GM10266 (cell line): ENCODE measurements around the gene PLA2G1B.

Source experiments
- DNase-seq: peaks from one replicate; pipeline ENCODE4 v3.0.0; 2012; ENCODE audit errors: extremely low spot score
- TF ChIP-seq, protein P1 (sequence below): IDR thresholded peaks from 2 replicates; pipeline ENCODE4 v1.5.1; 2012; ENCODE audit warnings: mild to moderate bottlenecking, low read depth; ENCODE audit not compliant: control insufficient read depth, insufficient read depth; ENCODE audit errors: missing control alignments

Gene PLA2G1B

DNA sequence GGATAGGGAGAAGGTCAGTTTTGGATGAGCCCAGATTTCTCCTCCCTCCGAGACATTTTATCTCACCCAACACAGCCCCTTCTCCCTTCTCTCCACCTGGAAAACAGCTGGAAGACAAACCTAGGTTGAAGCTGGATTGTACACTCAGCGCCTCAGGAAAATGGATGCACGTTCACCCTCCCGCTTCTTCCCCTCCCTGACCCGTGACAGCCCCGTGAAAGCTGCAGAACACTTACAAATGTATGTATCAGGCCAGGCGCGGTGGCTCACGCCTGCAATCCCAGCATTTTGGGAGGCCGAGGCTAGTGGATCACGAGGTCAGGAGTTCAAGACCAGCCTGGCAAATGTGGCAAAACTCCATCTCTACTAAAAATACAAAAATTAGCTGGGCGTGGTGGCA lies 40.1 kb downstream of the PLA2G1B start:
- TF ChIP-seq, protein P1, sequence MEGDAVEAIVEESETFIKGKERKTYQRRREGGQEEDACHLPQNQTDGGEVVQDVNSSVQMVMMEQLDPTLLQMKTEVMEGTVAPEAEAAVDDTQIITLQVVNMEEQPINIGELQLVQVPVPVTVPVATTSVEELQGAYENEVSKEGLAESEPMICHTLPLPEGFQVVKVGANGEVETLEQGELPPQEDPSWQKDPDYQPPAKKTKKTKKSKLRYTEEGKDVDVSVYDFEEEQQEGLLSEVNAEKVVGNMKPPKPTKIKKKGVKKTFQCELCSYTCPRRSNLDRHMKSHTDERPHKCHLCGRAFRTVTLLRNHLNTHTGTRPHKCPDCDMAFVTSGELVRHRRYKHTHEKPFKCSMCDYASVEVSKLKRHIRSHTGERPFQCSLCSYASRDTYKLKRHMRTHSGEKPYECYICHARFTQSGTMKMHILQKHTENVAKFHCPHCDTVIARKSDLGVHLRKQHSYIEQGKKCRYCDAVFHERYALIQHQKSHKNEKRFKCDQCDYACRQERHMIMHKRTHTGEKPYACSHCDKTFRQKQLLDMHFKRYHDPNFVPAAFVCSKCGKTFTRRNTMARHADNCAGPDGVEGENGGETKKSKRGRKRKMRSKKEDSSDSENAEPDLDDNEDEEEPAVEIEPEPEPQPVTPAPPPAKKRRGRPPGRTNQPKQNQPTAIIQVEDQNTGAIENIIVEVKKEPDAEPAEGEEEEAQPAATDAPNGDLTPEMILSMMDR = no peak
- no peak for DNase-seq

DNA sequence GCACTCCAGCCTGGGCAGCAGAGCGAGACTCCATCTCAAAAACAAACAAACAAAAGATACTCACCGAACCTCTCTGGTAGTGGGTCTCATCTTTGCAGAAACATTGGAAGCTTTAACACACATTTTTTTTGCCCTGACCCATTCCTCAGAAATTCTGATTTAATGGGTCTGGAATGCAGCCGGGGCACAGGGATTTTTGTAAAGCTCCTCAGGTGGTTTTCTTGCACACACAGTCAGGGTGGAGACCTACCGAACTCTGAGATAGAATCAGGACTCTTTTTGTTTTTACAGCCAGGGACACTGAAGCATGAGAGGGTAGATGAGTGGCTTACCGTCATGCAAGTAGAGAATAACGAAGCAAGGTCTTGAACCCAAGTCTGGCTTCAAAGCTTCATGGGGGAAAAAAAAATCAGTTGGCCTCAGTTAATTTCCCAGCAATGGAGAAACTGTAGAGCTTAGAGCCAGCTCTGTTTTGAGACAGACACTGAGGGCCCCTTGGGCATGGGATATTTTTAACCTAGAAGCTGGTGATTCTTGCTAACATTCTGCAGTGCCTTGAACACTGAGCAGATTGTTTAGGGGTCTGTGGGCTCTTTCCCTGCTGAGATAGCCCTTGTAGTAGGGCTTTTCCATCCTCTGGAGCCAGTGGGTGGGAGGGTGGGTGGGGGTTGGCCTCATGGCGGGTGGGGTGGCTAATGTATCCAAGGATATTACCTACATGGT lies 40.6 kb downstream of the PLA2G1B start:
- TF ChIP-seq, protein P1 = no peak
- no peak for DNase-seq

DNA sequence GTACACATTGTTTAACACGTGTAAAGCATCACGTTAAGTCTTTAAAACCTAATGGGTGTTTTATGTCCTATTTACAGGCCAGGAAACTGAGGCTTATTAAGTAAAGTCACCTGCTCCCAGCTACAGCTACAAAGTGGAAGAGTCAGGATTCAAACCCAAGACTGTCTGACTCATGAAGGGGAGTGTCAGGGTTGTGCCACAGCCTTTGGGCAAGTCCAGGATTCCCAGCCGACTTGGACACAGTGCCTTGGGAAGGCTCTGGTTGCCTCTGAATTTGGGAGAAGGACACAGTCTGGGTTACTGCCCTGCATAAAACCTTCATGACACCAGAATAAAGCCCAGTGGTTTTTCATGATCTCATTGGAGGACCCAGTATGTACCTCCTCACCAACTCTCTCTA lies 43.2 kb downstream of the PLA2G1B start:
- no peak for DNase-seq

DNA sequence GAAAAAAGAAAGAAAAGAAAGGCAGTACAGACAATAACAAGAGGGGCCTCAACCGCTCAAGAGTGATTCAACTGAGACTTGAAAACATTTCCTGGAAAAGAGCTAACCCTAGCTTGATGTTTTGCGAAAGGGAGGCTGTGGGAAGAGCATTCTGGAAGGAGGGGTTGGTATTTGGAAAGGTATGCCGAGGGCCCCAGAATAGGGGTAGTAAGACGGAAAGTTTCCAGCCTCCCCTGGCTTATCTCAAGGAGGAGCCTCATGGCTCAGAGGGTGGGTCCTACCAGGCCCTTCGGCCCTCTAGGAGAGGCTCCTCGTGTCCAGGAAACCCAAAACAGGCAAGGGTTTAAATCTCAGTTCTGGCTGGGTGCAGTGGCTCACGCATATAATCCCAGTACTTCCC lies 44.3 kb downstream of the PLA2G1B start:
- TF ChIP-seq, protein P1 = no peak
- no peak for DNase-seq

More for the DNA sequence above, 43.2 kb downstream of the PLA2G1B start:
- TF ChIP-seq, protein P1 = no peak

DNA sequence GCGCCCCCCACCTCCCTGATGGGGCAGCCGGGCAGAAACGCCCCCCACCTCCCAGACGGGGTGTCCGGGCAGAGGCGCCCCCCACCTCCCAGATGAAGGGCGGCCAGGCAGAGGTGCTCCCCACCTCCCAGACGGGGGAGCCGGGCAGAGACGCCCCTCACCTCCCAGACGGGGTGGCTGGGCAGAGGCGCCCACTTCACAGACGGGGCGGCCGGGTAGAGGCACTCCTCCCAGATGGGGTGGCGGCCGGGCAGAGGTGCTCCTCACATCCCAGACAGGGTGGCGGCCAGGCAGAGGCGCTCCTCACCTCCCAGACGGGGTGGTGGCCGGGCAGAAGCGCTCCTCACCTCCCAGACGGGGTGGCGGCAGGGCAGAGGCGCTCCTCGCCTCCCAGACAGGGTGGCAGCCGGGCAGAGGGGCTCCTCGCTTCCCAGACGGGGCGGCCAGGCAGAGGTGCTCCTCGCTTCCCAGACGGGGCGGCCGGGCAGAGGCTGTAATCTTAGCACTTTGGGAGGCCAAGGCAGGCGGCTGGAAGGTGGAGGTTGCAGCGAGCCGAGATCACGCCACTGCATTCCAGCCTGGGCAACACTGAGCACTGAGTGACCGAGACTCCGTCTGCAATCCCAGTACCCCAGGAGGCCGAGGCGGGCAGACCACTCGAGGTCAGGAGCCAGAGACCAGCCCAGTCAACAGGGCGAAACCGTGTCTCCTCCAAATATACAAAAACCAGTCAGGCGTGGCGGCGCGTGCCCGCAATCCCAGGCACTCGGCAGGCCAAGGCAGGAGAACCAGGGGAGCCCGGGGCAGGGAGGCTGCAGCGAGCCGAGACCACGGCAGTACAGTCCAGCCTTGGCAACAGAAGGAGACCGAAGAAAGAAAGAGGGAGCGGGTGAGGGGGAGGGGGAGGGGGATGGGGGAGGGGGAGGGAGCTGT lies 49.2 kb downstream of the PLA2G1B start:
- TF ChIP-seq, protein P1 = no peak
- DNase-seq = no peak

DNA sequence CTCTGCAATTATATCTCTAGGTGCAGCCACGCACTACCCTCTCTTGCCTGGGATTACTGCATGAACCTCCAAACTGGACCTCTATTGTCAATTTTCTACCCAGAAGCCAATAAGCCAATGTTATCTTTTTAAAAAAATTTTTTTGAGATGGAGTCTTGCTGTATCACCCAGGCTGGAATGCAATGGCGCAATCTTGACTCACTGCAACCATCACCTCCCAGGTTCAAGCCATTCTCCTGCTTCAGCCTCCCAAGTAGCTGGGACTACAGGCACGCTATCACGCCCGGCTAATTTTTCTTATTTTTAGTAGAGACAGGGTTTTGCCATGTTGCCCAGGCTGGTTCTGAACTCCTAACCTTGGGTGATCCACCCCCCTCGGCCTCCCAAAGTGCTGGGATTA lies 50.8 kb downstream of the PLA2G1B start:
- TF ChIP-seq, protein P1 = no peak
- no peak for DNase-seq
